Loucy (cell line): ENCODE data around the gene LMF1.

Experiments
- H2AFZ ChIP-seq: fragments of 200-600 bp; sonication (generic); 2 replicates; pipeline ENCODE4 v1.6.0; 2016; ENCODE audit warnings: antibody characterized with exemption, mild to moderate bottlenecking, low read length, moderate library complexity
- H3F3A ChIP-seq: fragments of 200-600 bp; 2 replicates; pipeline ENCODE4 v1.6.0; 2016; ENCODE audit warnings: antibody characterized with exemption, low read depth, mild to moderate bottlenecking
- H3K27me3 ChIP-seq: fragments of 200-600 bp; sonication (generic); 2 replicates; pipeline ENCODE4 v1.6.1; 2014; ENCODE audit warnings: low read length, mild to moderate bottlenecking; ENCODE audit not compliant: insufficient read depth, poor library complexity, severe bottlenecking
- H3K36me3 ChIP-seq: fragments of 200-600 bp; sonication (generic); 2 replicates; pipeline ENCODE4 v1.6.1; 2016; ENCODE audit warnings: low read length; ENCODE audit not compliant: insufficient read depth
- H3K4me1 ChIP-seq: fragments of 200-600 bp; sonication (generic); 2 replicates; pipeline ENCODE4 v1.5.1; 2014; ENCODE audit warnings: low read length, mild to moderate bottlenecking; ENCODE audit not compliant: insufficient read depth, poor library complexity, severe bottlenecking
- H3K4me2 ChIP-seq: fragments of 200-600 bp; sonication (generic); 2 replicates; pipeline ENCODE4 v1.6.0; 2014; ENCODE audit warnings: antibody characterized with exemption, low read length, low read depth, mild to moderate bottlenecking; ENCODE audit not compliant: poor library complexity, severe bottlenecking
- H3K4me3 ChIP-seq: fragments of 200-600 bp; sonication (generic); 2 replicates; pipeline ENCODE4 v1.5.1; 2014; ENCODE audit warnings: low read length, mild to moderate bottlenecking, mixed read lengths; ENCODE audit not compliant: poor library complexity, severe bottlenecking
- H3K79me2 ChIP-seq: fragments of 200-600 bp; sonication (generic); 2 replicates; pipeline ENCODE4 v1.6.1; 2014; ENCODE audit warnings: low read length; ENCODE audit not compliant: insufficient read depth
- H3K9ac ChIP-seq: fragments of 200-600 bp; sonication (generic); 2 replicates; pipeline ENCODE4 v1.6.0; 2014; ENCODE audit warnings: mild to moderate bottlenecking, low read depth, low read length, moderate library complexity; ENCODE audit not compliant: poor library complexity, severe bottlenecking
- H3K9me2 ChIP-seq: fragments of 200-600 bp; sonication (generic); replicated peaks from 2 replicates; pipeline ENCODE4 v1.6.1; 2016; ENCODE audit warnings: low read depth, low read length, mixed read lengths
- H3K9me3 ChIP-seq: fragments of 200-600 bp; sonication (generic); 2 replicates; pipeline ENCODE4 v1.6.1; 2014; ENCODE audit warnings: mild to moderate bottlenecking, antibody characterized with exemption, low read length, low read depth; ENCODE audit not compliant: insufficient read depth
- H4K20me1 ChIP-seq: fragments of 200-600 bp; sonication (generic); 2 replicates; pipeline ENCODE4 v1.6.0; 2014; ENCODE audit warnings: antibody characterized with exemption, low read length, mild to moderate bottlenecking; ENCODE audit not compliant: insufficient read depth, poor library complexity, severe bottlenecking
- EZH2phosphoT487 ChIP-seq: fragments of 200-600 bp; IDR thresholded peaks from 2 replicates; pipeline ENCODE4 v1.6.1; 2018; ENCODE audit warnings: antibody characterized with exemption, mild to moderate bottlenecking, moderate library complexity, borderline replicate concordance
- TF ChIP-seq, protein P1 (sequence below): fragments of 200-600 bp; sonication (generic); conservative IDR thresholded peaks from 2 replicates; pipeline ENCODE4 v1.5.1; 2014; ENCODE audit warnings: mild to moderate bottlenecking, antibody characterized with exemption, low read length

Gene LMF1

GRCh38 chr16:947255-947921 is 23.4 kb downstream of the LMF1 start:
- H3K9me2 ChIP-seq, result no peaks in the 10 kb centered on the region
- H3K36me3 ChIP-seq, result no peaks in the 10 kb centered on the region
- no peaks in the 10 kb centered on the region for H3K27me3 ChIP-seq
- H2AFZ ChIP-seq, result no peak overlapping the region
- H3K4me1 ChIP-seq, result no peaks in the 10 kb centered on the region
- H3K4me3 ChIP-seq, result no peak overlapping the region
- H3F3A ChIP-seq, result no peaks in the 10 kb centered on the region
- no peaks in the 10 kb centered on the region for H3K79me2 ChIP-seq
- no peak overlapping the region for H3K4me2 ChIP-seq
- H3K9ac ChIP-seq, result no peak overlapping the region
- H3K9me3 ChIP-seq, result no peaks in the 10 kb centered on the region
- TF ChIP-seq, protein P1, sequence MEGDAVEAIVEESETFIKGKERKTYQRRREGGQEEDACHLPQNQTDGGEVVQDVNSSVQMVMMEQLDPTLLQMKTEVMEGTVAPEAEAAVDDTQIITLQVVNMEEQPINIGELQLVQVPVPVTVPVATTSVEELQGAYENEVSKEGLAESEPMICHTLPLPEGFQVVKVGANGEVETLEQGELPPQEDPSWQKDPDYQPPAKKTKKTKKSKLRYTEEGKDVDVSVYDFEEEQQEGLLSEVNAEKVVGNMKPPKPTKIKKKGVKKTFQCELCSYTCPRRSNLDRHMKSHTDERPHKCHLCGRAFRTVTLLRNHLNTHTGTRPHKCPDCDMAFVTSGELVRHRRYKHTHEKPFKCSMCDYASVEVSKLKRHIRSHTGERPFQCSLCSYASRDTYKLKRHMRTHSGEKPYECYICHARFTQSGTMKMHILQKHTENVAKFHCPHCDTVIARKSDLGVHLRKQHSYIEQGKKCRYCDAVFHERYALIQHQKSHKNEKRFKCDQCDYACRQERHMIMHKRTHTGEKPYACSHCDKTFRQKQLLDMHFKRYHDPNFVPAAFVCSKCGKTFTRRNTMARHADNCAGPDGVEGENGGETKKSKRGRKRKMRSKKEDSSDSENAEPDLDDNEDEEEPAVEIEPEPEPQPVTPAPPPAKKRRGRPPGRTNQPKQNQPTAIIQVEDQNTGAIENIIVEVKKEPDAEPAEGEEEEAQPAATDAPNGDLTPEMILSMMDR, result no peak
- no peak for TF ChIP-seq EZH2phosphoT487
- no peaks in the 10 kb centered on the region for H4K20me1 ChIP-seq

- TF ChIP-seq EZH2phosphoT487, result no peak
- Histone ChIP-seq H3F3A (no peaks in the 10 kb centered on the region), H3K27me3 (no peaks in the 10 kb centered on the region), H3K4me1 (no peaks in the 10 kb centered on the region), H2AFZ (no peak overlapping the region), H3K9me2 (no peaks in the 10 kb centered on the region), H4K20me1 (no peaks in the 10 kb centered on the region), H3K9me3 (no peaks in the 10 kb centered on the region), H3K36me3 (no peaks in the 10 kb centered on the region), H3K4me2 (no peak overlapping the region), H3K79me2 (no peaks in the 10 kb centered on the region), H3K4me3 (no peak overlapping the region), H3K9ac (no peak overlapping the region)
These were observed 24.8 kb downstream of the LMF1 start for GRCh38 chr16:946048-946395.

DNA sequence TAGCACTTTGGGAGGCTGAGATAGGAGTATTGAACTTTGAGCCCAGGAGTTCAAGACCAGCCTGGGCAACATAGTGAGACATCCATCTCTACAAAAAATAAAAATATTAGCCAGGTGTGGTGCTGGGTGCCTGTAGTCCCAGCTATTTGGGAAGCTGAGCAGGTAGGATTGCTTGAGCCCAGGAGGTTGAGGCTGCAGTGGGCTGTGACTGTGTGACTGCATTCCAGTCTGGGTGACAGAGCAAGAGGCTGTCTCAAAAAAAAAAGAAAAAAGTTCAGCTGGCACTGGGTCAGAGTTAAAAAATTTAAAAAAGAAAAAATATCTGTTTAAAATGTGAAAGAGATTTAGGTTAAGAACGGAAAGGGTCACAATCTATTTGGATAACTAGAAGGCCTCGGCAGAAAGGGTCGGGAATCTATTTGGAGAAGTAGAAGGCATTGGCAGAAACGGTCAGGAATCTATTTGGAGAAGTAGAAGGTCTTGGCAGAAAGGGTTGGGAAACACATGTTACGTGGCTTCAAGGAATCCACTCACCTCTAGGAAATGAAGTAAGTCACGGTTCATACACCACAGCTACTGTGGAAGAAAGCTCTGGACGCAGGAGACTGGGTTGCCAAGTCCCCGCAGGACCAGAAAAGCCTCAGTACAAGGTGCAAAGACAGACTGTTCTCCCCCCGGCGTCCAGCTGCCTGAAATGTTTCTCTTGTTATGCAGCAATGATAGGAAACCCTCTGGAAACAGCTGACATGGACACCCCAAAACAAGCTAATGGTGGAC is 25.3 kb downstream of the LMF1 start:
- H3K9ac ChIP-seq, result no peak overlapping the region
- H3K79me2 ChIP-seq, result no peaks in the 10 kb centered on the region
- TF ChIP-seq EZH2phosphoT487, result no peak
- TF ChIP-seq, protein P1, result no peak
- no peak overlapping the region for H3K4me2 ChIP-seq
- H3K4me1 ChIP-seq, result no peaks in the 10 kb centered on the region
- no peaks in the 10 kb centered on the region for H3K9me3 ChIP-seq
- no peaks in the 10 kb centered on the region for H4K20me1 ChIP-seq
- H2AFZ ChIP-seq, result no peak overlapping the region
- no peaks in the 10 kb centered on the region for H3K36me3 ChIP-seq
- H3K4me3 ChIP-seq, result no peak overlapping the region
- no peaks in the 10 kb centered on the region for H3F3A ChIP-seq
- no peaks in the 10 kb centered on the region for H3K27me3 ChIP-seq
- H3K9me2 ChIP-seq, result no peaks in the 10 kb centered on the region

GRCh38 chr16:943971-944370 is 26.8 kb downstream of the LMF1 start:
- TF ChIP-seq, protein P1, result no peak
- TF ChIP-seq EZH2phosphoT487, result no peak
- Histone ChIP-seq H3K4me3 (no peak overlapping the region), H3F3A (no peaks in the 10 kb centered on the region), H3K9me3 (no peaks in the 10 kb centered on the region), H3K4me1 (no peaks in the 10 kb centered on the region), H3K36me3 (no peaks in the 10 kb centered on the region), H3K4me2 (no peak overlapping the region), H3K9me2 (no peaks in the 10 kb centered on the region), H3K27me3 (no peaks in the 10 kb centered on the region), H4K20me1 (no peaks in the 10 kb centered on the region), H3K79me2 (no peaks in the 10 kb centered on the region), H2AFZ (no peak overlapping the region), H3K9ac (no peak overlapping the region)
